GM19351 (cell line): ENCODE measurements around the gene TTC34.

ENCODE experiments used
- ATAC-seq: cut with Tn5 transposase; IDR thresholded peaks from one replicate; pipeline ENCODE4 v1.9.1; 2021; ENCODE audit warnings: mild to moderate bottlenecking, moderate library complexity; ENCODE audit not compliant: unreplicated experiment

The TTC34 gene

GRCh38 chr1:2801535-2802291 lies at the start of gene TTC34:
Gene TTC34, minus strand, starts transcription at chr1:2801693. Its CDS starts 866 bp downstream, at chr1:2800827.
- no peak for ATAC-seq

GRCh38 chr1:2850502-2850901 lies 49.0 kb upstream of the TTC34 start:
- no peak for ATAC-seq

- ATAC-seq: no peak
Measured at GRCh38 chr1:2848006-2848670, 46.6 kb upstream of the TTC34 start.

GRCh38 chr1:2847086-2847985 lies 45.8 kb upstream of the TTC34 start:
- no peak for ATAC-seq

- no peak for ATAC-seq
Measured at GRCh38 chr1:2845869-2846268, 44.4 kb upstream of the TTC34 start.

GRCh38 chr1:2840036-2840809 lies 38.7 kb upstream of the TTC34 start:
- no peak for ATAC-seq

GRCh38 chr1:2837823-2838222 lies 36.3 kb upstream of the TTC34 start:
- no peak for ATAC-seq

GRCh38 chr1:2837316-2837715 lies 35.8 kb upstream of the TTC34 start:
- ATAC-seq: no peak

- ATAC-seq: no peak
Measured at GRCh38 chr1:2836333-2836970, 35.0 kb upstream of the TTC34 start.

- no peak for ATAC-seq
Measured at GRCh38 chr1:2835650-2836159, 34.2 kb upstream of the TTC34 start.

- ATAC-seq: no peak
Measured at GRCh38 chr1:2834741-2835564, 33.5 kb upstream of the TTC34 start.

- ATAC-seq: no peak
Measured at GRCh38 chr1:2834146-2834475, 32.6 kb upstream of the TTC34 start.

GRCh38 chr1:2833454-2834145 lies 32.1 kb upstream of the TTC34 start:
- no peak for ATAC-seq

- no peak for ATAC-seq
Measured at GRCh38 chr1:2832506-2833453, 31.3 kb upstream of the TTC34 start.

- no peak for ATAC-seq
Measured at GRCh38 chr1:2831596-2832212, 30.2 kb upstream of the TTC34 start.

GRCh38 chr1:2830761-2831425 lies 29.4 kb upstream of the TTC34 start:
- ATAC-seq: no peak
